ENCODE data around the gene PLIN5.

Gene PLIN5

GRCh38 chr19:4505570-4506448 lies 29.2 kb downstream of the PLIN5 start:
- DNase-seq (ENCODE audit: low read depth in 2 of 2), result no peak

GRCh38 chr19:4504891-4505569 lies 30.0 kb downstream of the PLIN5 start:
- DNase-seq (ENCODE audit: low read depth in 2 of 2), result no peak

- no peak for DNase-seq (ENCODE audit: low read depth in 2 of 2)
Observed at GRCh38 chr19:4504297-4504701, 30.7 kb downstream of the PLIN5 start.

GRCh38 chr19:4503825-4504170 lies 31.2 kb downstream of the PLIN5 start:
- DNase-seq (ENCODE audit: low read depth in 2 of 2), result no peak

GRCh38 chr19:4503132-4503824 lies 31.7 kb downstream of the PLIN5 start:
- DNase-seq (ENCODE audit: low read depth in 2 of 2), result no peak

GRCh38 chr19:4502282-4503131 lies 32.5 kb downstream of the PLIN5 start:
- no peak for DNase-seq (ENCODE audit: low read depth in 2 of 2)

- no peak for DNase-seq (ENCODE audit: low read depth in 2 of 2)
Observed at GRCh38 chr19:4501691-4502090, 33.3 kb downstream of the PLIN5 start.

- DNase-seq (ENCODE audit: low read depth in 2 of 2), result no peak
Observed at GRCh38 chr19:4500841-4501591, 34.0 kb downstream of the PLIN5 start.

- no peak for DNase-seq (ENCODE audit: low read depth in 2 of 2)
Observed at GRCh38 chr19:4499855-4500254, 35.2 kb downstream of the PLIN5 start.

- no peak for DNase-seq (ENCODE audit: low read depth in 2 of 2)
Observed at GRCh38 chr19:4499318-4499717, 35.7 kb downstream of the PLIN5 start.

- no peak for DNase-seq (ENCODE audit: low read depth in 2 of 2)
Observed at GRCh38 chr19:4498694-4499093, 36.3 kb downstream of the PLIN5 start.

- no peak for DNase-seq (ENCODE audit: low read depth in 2 of 2)
Observed at GRCh38 chr19:4497770-4498389, 37.1 kb downstream of the PLIN5 start.

- DNase-seq (ENCODE audit: low read depth in 2 of 2), result no peak
Observed at GRCh38 chr19:4496304-4496703, 38.7 kb downstream of the PLIN5 start.

- DNase-seq (ENCODE audit: low read depth in 2 of 2), result no peak
Observed at GRCh38 chr19:4495471-4495870, 39.6 kb downstream of the PLIN5 start.

GRCh38 chr19:4494691-4495064 lies 40.3 kb downstream of the PLIN5 start:
- no peak for DNase-seq (ENCODE audit: low read depth in 2 of 2)

- no peak for DNase-seq (ENCODE audit: low read depth in 2 of 2)
Observed at GRCh38 chr19:4493929-4494690, 40.9 kb downstream of the PLIN5 start.

- no peak for DNase-seq (ENCODE audit: low read depth in 2 of 2)
Observed at GRCh38 chr19:4493104-4493928, 41.7 kb downstream of the PLIN5 start.

- no peak for DNase-seq (ENCODE audit: low read depth in 2 of 2)
Observed at GRCh38 chr19:4492337-4493103, 42.5 kb downstream of the PLIN5 start.
